Mucosa of descending colon (tissue), 3 donors: Measurements from ENCODE around the gene IFT74. TPM values are rescaled to one million over a fixed set of nuclear protein-coding genes. Genes with fewer than 3 reads are reported as not detected.

ENCODE experiments used
- ATAC-seq: fragments of 200-7000 bp; cut with Tn5 transposase; one replicate; pipeline ENCODE4 v1.9.1; 2020; ENCODE audit warnings: mild to moderate bottlenecking, moderate library complexity
- DNase-seq, 3 donors: peaks; one replicate each; pipeline ENCODE4 v3.0.0-alpha.2; 2020
- H3K36me3 ChIP-seq: fragments of 200-600 bp; one replicate; pipeline ENCODE4 v1.8.0; 2021; ENCODE audit warnings: low read depth, mild to moderate bottlenecking
- H3K4me1 ChIP-seq: fragments of 200-600 bp; one replicate; pipeline ENCODE4 v1.8.0; 2021; ENCODE audit warnings: low read depth, mild to moderate bottlenecking
- H3K4me3 ChIP-seq: fragments of 200-600 bp; one replicate; pipeline ENCODE4 v1.8.0; 2021; ENCODE audit warnings: mild to moderate bottlenecking
- H3K9me3 ChIP-seq: fragments of 200-600 bp; one replicate; pipeline ENCODE4 v1.8.0; 2021; ENCODE audit warnings: mild to moderate bottlenecking
- CTCF ChIP-seq: fragments of 200-600 bp; IDR thresholded peaks from one replicate; pipeline ENCODE4 v1.8.0; 2022; ENCODE audit warnings: antibody characterized with exemption, mild to moderate bottlenecking
- intact Hi-C, 2 donors: fragments of 100-400 bp; cut with DNase I in 1 of 2; cut with micrococcal nuclease in 1 of 2; formaldehyde crosslinking; loops; one replicate each; pipeline versions ENCODE4 v1.11.0 to v1.11.1; 2022; cut with DNase I, micrococcal nuclease
- total RNA-seq, 3 donors: library from RNA; stranded (reverse); fragmentation: NEBNext Ultra II Directional in 2 of 3; extraction: Animal tissue kit (Norgen Biotek cat#: 25700) in 2 of 3; gene quantifications; one replicate each; pipeline versions ENCODE4 v1.2.1 to v1.2.4, GENCODE V29; 2021 to 2023
- donor health status: DM: no; HTN: no; CAD: no; lungs with moderate emphysema.
- donor health status: DM: no; HTN: no; CAD: no.
- donor health status: DM: no; HTN: yes; CAD: no.

IFT74 gene
- total RNA-seq, 3 donors from 2014 or later = 16.6 to 18.2 (median 17.3) TPM

GRCh38 chr9:27107241-27107640, 151.0 kb downstream of the IFT74 start:
- no peaks in the 10 kb centered on the region for H3K4me1 ChIP-seq
- no peak for TF ChIP-seq CTCF
- H3K9me3 ChIP-seq = no peaks in the 10 kb centered on the region
- ATAC-seq (no peak), DNase-seq (no peak)
- intact Hi-C loops = no loop called here
- no peak overlapping the region for H3K4me3 ChIP-seq
- H3K36me3 ChIP-seq = no peaks in the 10 kb centered on the region

DNA sequence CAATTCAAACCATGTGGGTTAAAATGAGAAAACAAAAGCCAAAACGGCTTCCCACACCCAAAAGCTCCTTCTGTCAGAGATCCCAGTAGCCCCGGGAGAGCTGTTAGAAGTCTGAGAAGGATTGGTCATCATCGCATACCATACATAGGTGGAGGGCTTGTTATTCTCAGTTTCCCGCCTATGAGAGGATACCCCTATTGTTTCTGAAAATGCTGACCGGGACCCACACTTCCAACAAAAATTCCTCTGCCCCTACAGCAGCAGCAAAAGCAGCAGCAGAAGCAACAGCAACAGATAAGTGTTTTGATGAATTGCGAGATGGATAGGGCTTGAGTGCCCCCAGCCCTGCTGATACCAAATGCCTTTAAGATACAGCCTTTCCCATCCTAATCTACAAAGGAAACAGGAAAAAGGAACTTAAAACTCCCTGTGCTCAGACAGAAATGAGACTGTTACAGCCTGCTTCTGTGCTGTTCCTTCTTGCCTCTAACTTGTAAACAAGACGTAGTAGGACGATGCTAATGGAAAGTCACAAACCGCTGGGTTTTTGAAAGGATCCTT, 152.8 kb downstream of the IFT74 start, which contains the start of gene TEK:
TEK (plus strand) TSS at position 245 of the 561 bp plus-strand sequence. CDS start 366 bp downstream, outside the sequence.
- no peak for ATAC-seq
- Histone ChIP-seq H3K4me1 (no peaks in the 10 kb centered on the region), H3K9me3 (no peaks in the 10 kb centered on the region), H3K4me3 (no peak within 1 kb of the TSS), H3K36me3 (no peaks in the 10 kb centered on the region)
- DNase-seq = no peak
- intact Hi-C loops = no loop called here
- TF ChIP-seq CTCF = no peak

- TF ChIP-seq CTCF = no peak
- intact Hi-C loops = no loop called here
- H3K9me3 ChIP-seq = no peaks in the 10 kb centered on the region
- DNase-seq (no peak), ATAC-seq (no peak)
- no peaks in the 10 kb centered on the region for H3K36me3 ChIP-seq
- no peak overlapping the region for H3K4me3 ChIP-seq
- no peaks in the 10 kb centered on the region for H3K4me1 ChIP-seq
These were observed 153.4 kb downstream of the IFT74 start for GRCh38 chr9:27109621-27110020.

DNA sequence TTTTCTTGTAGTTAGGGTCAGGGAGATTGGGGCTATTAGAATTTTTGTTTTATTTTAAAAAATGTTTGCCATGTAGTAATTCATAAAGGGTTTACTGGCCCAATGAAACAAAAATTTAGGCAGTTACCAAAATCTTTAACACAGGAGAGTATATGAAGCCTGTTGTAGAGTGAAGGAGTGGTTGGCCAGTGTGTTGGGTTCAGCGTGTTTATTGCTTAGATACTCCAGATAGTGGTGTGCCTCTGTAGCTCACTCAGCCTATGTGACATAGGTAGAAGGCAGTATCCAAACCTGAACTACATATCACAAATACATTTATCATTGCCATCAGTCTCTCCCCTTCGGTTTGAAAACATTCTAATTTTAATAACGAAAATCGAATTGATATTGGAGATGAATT, 154.0 kb downstream of the IFT74 start:
- ATAC-seq = no peak
- no peak for TF ChIP-seq CTCF

GRCh38 chr9:27112235-27112634, 156.0 kb downstream of the IFT74 start:
- Histone ChIP-seq H3K4me3 (no peak overlapping the region), H3K9me3 (no peaks in the 10 kb centered on the region), H3K36me3 (no peaks in the 10 kb centered on the region), H3K4me1 (no peaks in the 10 kb centered on the region)
- no peak for TF ChIP-seq CTCF
- DNase-seq (no peak), ATAC-seq (no peak)
- intact Hi-C loops = no loop called here

More for the DNA sequence above, 154.0 kb downstream of the IFT74 start:
- H3K4me1 ChIP-seq = no peaks in the 10 kb centered on the region
- no peak for DNase-seq
- H3K4me3 ChIP-seq = no peak overlapping the region
- intact Hi-C loops = no loop called here
- H3K36me3 ChIP-seq = no peaks in the 10 kb centered on the region
- H3K9me3 ChIP-seq = no peaks in the 10 kb centered on the region

Other genes with a start within 250 kb of the IFT74 start
- 10 to 100 TPM; 22.2 to 34.5 (median 23.7) TPM for gene CAAP1, start 63.6 kb upstream of the IFT74 start, total RNA-seq
- gene PLAA, start 9.2 kb upstream of the IFT74 start, total RNA-seq = 10 to 100 TPM; 24.8 to 28.4 (median 27.8) TPM
- gene LRRC19, start 49.3 kb downstream of the IFT74 start, total RNA-seq = 100 to 1,000 TPM in 1 of 3 donors, 10 to 100 TPM in 2; 45.1 to 120 (median 96.9) TPM
- gene TEK, start 152.8 kb downstream of the IFT74 start, total RNA-seq = 1 to 10 TPM; 2.6 to 7.2 (median 3.9) TPM